ENCODE data around the gene DSE. TPM values are rescaled to one million over a fixed set of nuclear protein-coding genes. Genes with fewer than 3 reads are reported as not detected.
"Not testable (repeated sequence)": the region's sequence is repeated elsewhere in the genome, so short reads cannot be mapped to it uniquely, and the experiment has no call there.

DSE gene
- polyA plus RNA-seq (2011; rRNA removed) (20.2 and 26.8 TPM in 2 replicates), polyA plus RNA-seq (2017; fragmentation: RNase III; extraction: RNeasy Plus Mini Kit Qiagen cat#74134 plus additional on column Dnase treatment) (15.7 to 23.4 TPM (median 22.7 TPM) in 3 replicates), polyA minus RNA-seq (2011; rRNA and poly(A)+ RNA removed) (27.5 and 30.0 TPM in 2 replicates)
- 4.9 and 6.5 TPM in 2 replicates for polyA plus RNA-seq (2012; cell fraction: cytosol; rRNA removed)
- polyA plus RNA-seq (2012; cell fraction: nucleus; rRNA removed), result 7.2 and 7.3 TPM in 2 replicates

DNA sequence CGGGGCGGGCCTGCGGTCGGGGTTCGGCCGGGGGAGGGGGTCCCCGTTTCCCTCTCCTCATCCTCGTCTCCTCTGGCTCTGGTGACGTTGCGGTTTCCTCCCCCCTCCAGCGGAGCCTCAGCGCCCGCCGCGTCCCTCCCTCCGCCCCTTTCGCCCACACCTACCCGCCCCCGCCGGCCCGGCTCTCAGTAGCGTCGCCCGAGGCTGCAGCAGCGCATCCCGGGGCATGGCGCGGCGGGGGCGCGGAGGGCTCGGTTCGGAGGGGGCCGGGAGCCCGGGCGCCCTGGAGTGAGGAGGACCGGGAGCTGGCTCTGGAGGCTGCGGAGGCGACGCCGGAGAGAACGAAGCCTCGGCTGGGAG, at the start of gene DSE:
TSS of gene DSE (plus strand) at position 188 of the 360 bp plus-strand sequence. CDS start 28,304 bp downstream, outside the sequence.
- no CpG with 5 or more reads among the region's 43 CpGs for WGBS (ENCODE audit: missing lambda C conversion rate)
- peaks cover 12% of the 10 kb centered on the region; the same call in 1 of the 3 replicates for H3K4me1 ChIP-seq
- TF ChIP-seq MAZ (IDR thresholded peaks at IDR 0.05; ENCODE audit: borderline replicate concordance, low read depth, low read length), result no peak
- TF ChIP-seq NFE2L2 (conservative IDR thresholded peaks at IDR 0.05; ENCODE audit: low read length), result no peak
- no peak for TF ChIP-seq PHF8 (IDR thresholded peaks at IDR 0.05; ENCODE audit: borderline replicate concordance, low read depth)
- 0 out of 5 replicates have a peak, but pooled peaks of 1 of the 2 experiments have one; percentile 19 for TF ChIP-seq JUN (IDR thresholded peaks at IDR 0.05)
- no peak for TF ChIP-seq REST (IDR thresholded peaks at IDR 0.05)
- no peak for TF ChIP-seq MYC (IDR thresholded peaks at IDR 0.05; ENCODE audit: borderline replicate concordance, low read length)
- peak; percentile 40 for TF ChIP-seq POLR2A (IDR thresholded peaks at IDR 0.05; ENCODE audit: low read length)
- TF ChIP-seq, protein P1, sequence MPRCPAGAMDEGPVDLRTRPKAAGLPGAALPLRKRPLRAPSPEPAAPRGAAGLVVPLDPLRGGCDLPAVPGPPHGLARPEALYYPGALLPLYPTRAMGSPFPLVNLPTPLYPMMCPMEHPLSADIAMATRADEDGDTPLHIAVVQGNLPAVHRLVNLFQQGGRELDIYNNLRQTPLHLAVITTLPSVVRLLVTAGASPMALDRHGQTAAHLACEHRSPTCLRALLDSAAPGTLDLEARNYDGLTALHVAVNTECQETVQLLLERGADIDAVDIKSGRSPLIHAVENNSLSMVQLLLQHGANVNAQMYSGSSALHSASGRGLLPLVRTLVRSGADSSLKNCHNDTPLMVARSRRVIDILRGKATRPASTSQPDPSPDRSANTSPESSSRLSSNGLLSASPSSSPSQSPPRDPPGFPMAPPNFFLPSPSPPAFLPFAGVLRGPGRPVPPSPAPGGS (IDR thresholded peaks at IDR 0.05), result 0 out of 3 replicates have a peak, but pooled peaks have one; percentile 39
- no peak for TF ChIP-seq EHMT2 (IDR thresholded peaks at IDR 0.05; ENCODE audit: low read depth)
- TF ChIP-seq CHD4 (IDR thresholded peaks at IDR 0.05; ENCODE audit: borderline replicate concordance), result no peak
- TF ChIP-seq SMC3 (IDR thresholded peaks at IDR 0.05), result no peak
- no peak for TF ChIP-seq GATA3 (IDR thresholded peaks at IDR 0.05; ENCODE audit: borderline replicate concordance)
- TF ChIP-seq RNF2 (IDR thresholded peaks at IDR 0.05; ENCODE audit: borderline replicate concordance, low read depth), result no peak
- TF ChIP-seq FOSL2 (IDR thresholded peaks at IDR 0.05), result no peak
- TF ChIP-seq FOSL2 (CRISPR knock-in tag; IDR thresholded peaks at IDR 0.05), result no peak
- no peak for TF ChIP-seq HDAC2 (IDR thresholded peaks at IDR 0.05)
- TF ChIP-seq, protein P2, sequence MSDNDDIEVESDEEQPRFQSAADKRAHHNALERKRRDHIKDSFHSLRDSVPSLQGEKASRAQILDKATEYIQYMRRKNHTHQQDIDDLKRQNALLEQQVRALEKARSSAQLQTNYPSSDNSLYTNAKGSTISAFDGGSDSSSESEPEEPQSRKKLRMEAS (IDR thresholded peaks at IDR 0.05), result peak; percentile 7; the same call in 1 of the 2 replicates
- no peak for TF ChIP-seq TP53 (CRISPR knock-in tag; IDR thresholded peaks at IDR 0.05)
- TF ChIP-seq CEBPB (IDR thresholded peaks at IDR 0.05), result no peak
- no peak for TF ChIP-seq ELK1 (IDR thresholded peaks at IDR 0.05; ENCODE audit: low read depth, low read length)
- ChIA-PET CTCF (interaction anchor here (1.3 to 2.0 kb wide), 2 partner anchors 83 to 102 kb away, joined by 5 to 6 read pairs; no protein-coding TSS in a partner anchor), POLR2A (interaction anchor here (0.6 to 1.7 kb wide), 5 partner anchors 9 to 91 kb away, joined by 3 to 7 read pairs (median 5); partner anchors contain the start of gene TSPYL1)
- H3K9me3 ChIP-seq, result no peaks in the 10 kb centered on the region
- ATAC-seq, result peak; percentile 88 to 90
- peak within 1 kb of the TSS; percentile 88 for H3K4me3 ChIP-seq
- peak within 1 kb of the TSS; percentile 67 for H3K4me2 ChIP-seq
- FAIRE-seq, result no peak
- peak within 1 kb of the TSS; percentile 88 to 98 for H3K27ac ChIP-seq
- DNase-seq (ENCODE audit: low read depth in 1 of 2, low spot score in 1 of 2), result peak; percentile 44 to 55

GRCh38 chr6:116321933-116322332, 48.8 kb upstream of the DSE start:
- DNase-seq (ENCODE audit: low read depth in 1 of 2, low spot score in 1 of 2); H3K4me2 ChIP-seq; FAIRE-seq; ATAC-seq; H3K4me1 ChIP-seq; H3K9me3 ChIP-seq; H3K27ac ChIP-seq; H3K4me3 ChIP-seq; CTCF ChIA-PET; POLR2A ChIA-PET: not testable (repeated sequence)
- 82% methylated on average over 13 of the region's 13 CpGs for WGBS (ENCODE audit: missing lambda C conversion rate)
